ENCODE results near the gene SPPL2C.

SPPL2C gene

GRCh38 chr17:45844695-45845375 lies at the start of gene SPPL2C:
TSS of gene SPPL2C (plus strand) at chr17:45844881. CDS start at chr17:45844907, 26 bp downstream.
- no peak for FAIRE-seq

- no peak for FAIRE-seq
Measured at GRCh38 chr17:45800816-45801215, 43.9 kb upstream of the SPPL2C start.

- no peak for FAIRE-seq
Measured at GRCh38 chr17:45801421-45801820, 43.3 kb upstream of the SPPL2C start.

GRCh38 chr17:45808845-45809244 lies 35.8 kb upstream of the SPPL2C start:
- FAIRE-seq = no peak

- no peak for FAIRE-seq
Measured at GRCh38 chr17:45809499-45809898, 35.2 kb upstream of the SPPL2C start.

- no peak for FAIRE-seq
Measured at GRCh38 chr17:45812102-45812501, 32.6 kb upstream of the SPPL2C start.

- no peak for FAIRE-seq
Measured at GRCh38 chr17:45813048-45813725, 31.5 kb upstream of the SPPL2C start.

- FAIRE-seq = no peak
Measured at GRCh38 chr17:45814622-45815606, 29.8 kb upstream of the SPPL2C start.

- FAIRE-seq = no peak
Measured at GRCh38 chr17:45815752-45816151, 28.9 kb upstream of the SPPL2C start.

GRCh38 chr17:45818041-45818440 lies 26.6 kb upstream of the SPPL2C start:
- no peak for FAIRE-seq

GRCh38 chr17:45818699-45819098 lies 26.0 kb upstream of the SPPL2C start:
- FAIRE-seq = no peak

- FAIRE-seq = no peak
Measured at GRCh38 chr17:45819632-45820031, 25.0 kb upstream of the SPPL2C start.

- FAIRE-seq = no peak
Measured at GRCh38 chr17:45820052-45820780, 24.5 kb upstream of the SPPL2C start.

- FAIRE-seq = no peak
Measured at GRCh38 chr17:45821147-45821546, 23.5 kb upstream of the SPPL2C start.

GRCh38 chr17:45823598-45823997 lies 21.1 kb upstream of the SPPL2C start:
- no peak for FAIRE-seq

GRCh38 chr17:45824475-45824874 lies 20.2 kb upstream of the SPPL2C start:
- FAIRE-seq = no peak

GRCh38 chr17:45824901-45825492 lies 19.7 kb upstream of the SPPL2C start:
- no peak for FAIRE-seq

GRCh38 chr17:45825792-45826191 lies 18.9 kb upstream of the SPPL2C start:
- FAIRE-seq = no peak

GRCh38 chr17:45826919-45827588 lies 17.6 kb upstream of the SPPL2C start:
- FAIRE-seq = no peak

GRCh38 chr17:45828171-45828570 lies 16.5 kb upstream of the SPPL2C start:
- no peak for FAIRE-seq

- FAIRE-seq = no peak
Measured at GRCh38 chr17:45828582-45829133, 16.0 kb upstream of the SPPL2C start.

All from endometrium (tissue), 2 donors.